Epithelial cell of esophagus (primary cell): ENCODE results near the gene ADAM23.

ENCODE experiments used
- DNase-seq: peaks from one replicate; pipeline ENCODE4 v3.0.0; 2010; ENCODE audit warnings: low read depth
- H3K4me3 ChIP-seq: 2 replicates; pipeline ENCODE4 v1.5.1; 2011; ENCODE audit warnings: mild to moderate bottlenecking, low read length, control low read depth
- CTCF ChIP-seq: IDR thresholded peaks from 2 replicates; pipeline ENCODE4 v1.5.1; 2011; ENCODE audit warnings: low read depth, mild to moderate bottlenecking, low read length, control low read depth, inconsistent platforms; ENCODE audit not compliant: insufficient read depth; ENCODE audit errors: missing control alignments

ADAM23 gene

GRCh38 chr2:206488623-206489022 is 45.3 kb downstream of the ADAM23 start:
- no peak overlapping the region for H3K4me3 ChIP-seq
- no peak for TF ChIP-seq CTCF
- no peak for DNase-seq

GRCh38 chr2:206494061-206494460 is 50.7 kb downstream of the ADAM23 start:
- no peak for DNase-seq
- no peak overlapping the region for H3K4me3 ChIP-seq
- TF ChIP-seq CTCF: no peak

GRCh38 chr2:206502729-206503128 is 59.4 kb downstream of the ADAM23 start:
- TF ChIP-seq CTCF: no peak
- H3K4me3 ChIP-seq: no peak overlapping the region
- no peak for DNase-seq

GRCh38 chr2:206511283-206511682 is 68.0 kb downstream of the ADAM23 start:
- no peak overlapping the region for H3K4me3 ChIP-seq
- no peak for TF ChIP-seq CTCF
- DNase-seq: no peak

- no peak for TF ChIP-seq CTCF
- H3K4me3 ChIP-seq: no peak overlapping the region
- peak; percentile 22 for DNase-seq
These were observed 69.7 kb downstream of the ADAM23 start for GRCh38 chr2:206512999-206513398.

- no peak for DNase-seq
- no peak overlapping the region for H3K4me3 ChIP-seq
- TF ChIP-seq CTCF: no peak
These were observed 72.2 kb downstream of the ADAM23 start for GRCh38 chr2:206515580-206515979.

GRCh38 chr2:206518997-206519396 is 75.7 kb downstream of the ADAM23 start:
- no peak overlapping the region for H3K4me3 ChIP-seq
- no peak for DNase-seq
- no peak for TF ChIP-seq CTCF
